ENCODE results near the gene MRPL18. TPM values are rescaled to one million over a fixed set of nuclear protein-coding genes. Genes with fewer than 3 reads are reported as not detected.
A peak's percentile ranks its signal among the peaks of the same experiment; 100 is the strongest.

Gene MRPL18
- total and polyA plus RNA-seq, 9 of the 15 experiments (the other 6 are each of a cell fraction or from before 2014, with no cell fraction given), result 149 to 456 (median 196) TPM

GRCh38 chr6:159756508-159756907, 33.8 kb upstream of the MRPL18 start:
- H3K36me3 ChIP-seq (ENCODE audit: control insufficient read depth, insufficient read depth, low read length), result peaks cover 81% of the 10 kb centered on the region
- in situ Hi-C loops (cut with MboI), result no loop called here

More at GRCh38 chr6:159756508-159756907, 33.8 kb upstream of the MRPL18 start:
- no peak overlapping the region for H3K9ac ChIP-seq (ENCODE audit: insufficient read depth in 1 of 2, low read depth in 2 of 2, low read length in 2 of 2)
- H2AFZ ChIP-seq (ENCODE audit: low read depth, low read length), result no peak overlapping the region
- intact Hi-C loops (cut with micrococcal nuclease), result no loop called here
- WGBS (ENCODE audit: insufficient coverage, low coverage, missing lambda C conversion rate), result 99% methylated on average over 4 of the region's 4 CpGs
- POLR2A ChIA-PET, result interaction anchor here (0.9 to 1.5 kb wide), 4 partner anchors 13 to 63 kb away, joined by 3 to 5 read pairs (median 4); partner anchors contain the start of genes SOD2 and WTAP
- H4K20me1 ChIP-seq (replicated peaks; ENCODE audit: control insufficient read depth, insufficient read depth, low read length), result no peaks in the 10 kb centered on the region
- no peak overlapping the region for H3K27ac ChIP-seq (ENCODE audit: extremely low read depth, low read depth, low read length)
- no peak for DNase-seq (ENCODE audit: extremely low read depth in 1 of 4, low spot score in 3 of 4)
- H3K9me3 ChIP-seq (replicated peaks; ENCODE audit: control insufficient read depth, insufficient read depth, low read depth, low read length), result no peaks in the 10 kb centered on the region
- no TSS peak for BruUV-seq (replicated peaks)
- no peak for ATAC-seq
- CTCF ChIA-PET (ENCODE audit: low intra/inter-chr PET ratio), result no interaction called here
- peaks cover 9 to 10% of the 10 kb centered on the region in 2 experiments; a peak in 4 of 5 replicates for H3K4me1 ChIP-seq (replicated peaks in 1 of 2; ENCODE audit: control insufficient read depth in 2 of 2, insufficient read depth in 2 of 2, low read length in 2 of 2)
- no peaks in the 10 kb centered on the region for H3K27me3 ChIP-seq (ENCODE audit: control insufficient read depth in 2 of 2, insufficient read depth in 2 of 2, low read length in 2 of 2)
- TF ChIP-seq STAT5A (IDR thresholded peaks at IDR 0.05; ENCODE audit: borderline replicate concordance, low read length), result no peak
- TF ChIP-seq ZBTB12 (CRISPR knock-in tag; IDR thresholded peaks at IDR 0.05), result no peak
- 0 out of 4 replicates have a peak, but pooled peaks of 1 of the 2 experiments have one; percentile 43 for TF ChIP-seq SIN3A (IDR thresholded peaks at IDR 0.05; ENCODE audit: borderline replicate concordance in 2 of 2, control insufficient read depth in 1 of 2, low read depth in 2 of 2, low read length in 2 of 2)
- TF ChIP-seq POLR2AphosphoS5 (IDR thresholded peaks at IDR 0.05; ENCODE audit: control insufficient read depth, insufficient read depth, low read depth, low read length), result peak; percentile 46; the same call in 1 of the 2 replicates
- no peaks in the 10 kb centered on the region for H3K9me1 ChIP-seq (ENCODE audit: control insufficient read depth, insufficient read depth, low read length)
- no peak overlapping the region for H3K4me2 ChIP-seq (ENCODE audit: insufficient read depth, low read length)
- no peak overlapping the region for H3K4me3 ChIP-seq
- no peak for FAIRE-seq
- peaks cover 18% of the 10 kb centered on the region for H3K79me2 ChIP-seq (ENCODE audit: control insufficient read depth, insufficient read depth, low read length)

Measured in K562 (cell line).